Stimulated activated CD4-positive, alpha-beta T cell treated with anti-CD3 and anti-CD28 coated beads, Interleukin-1b, Interleukin-23, amount 100 ng/mL, for 48 hours (primary cell): ENCODE data around the gene ABCC6.
"Not testable (repeated sequence)": the region's sequence is repeated elsewhere in the genome, so short reads cannot be mapped to it uniquely, and the experiment has no call there.

Experiments used
- DNase-seq: peaks from one replicate; pipeline ENCODE4 v3.0.0-alpha.2; 2020

The ABCC6 gene

DNA sequence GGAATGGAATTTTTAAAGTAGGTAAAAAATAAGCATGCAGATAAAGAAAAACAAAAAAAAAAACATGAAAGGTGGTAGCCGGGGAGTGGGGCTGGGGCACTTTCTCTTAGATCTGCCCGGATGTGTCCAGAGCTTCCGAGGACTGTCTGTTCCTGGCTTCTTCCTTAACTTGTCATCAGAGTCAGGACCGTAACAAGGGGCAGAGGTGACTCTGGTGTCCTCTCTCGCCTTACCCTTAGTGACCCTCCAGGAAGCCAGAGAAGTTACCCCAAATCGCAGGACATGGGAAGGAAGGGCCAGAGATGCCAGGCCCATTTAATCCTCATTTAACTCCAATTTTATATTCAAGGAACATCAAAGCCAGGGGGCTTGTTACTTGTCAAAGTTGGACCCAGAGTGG is 115.5 kb downstream of the ABCC6 start:
- DNase-seq: no peak

DNA sequence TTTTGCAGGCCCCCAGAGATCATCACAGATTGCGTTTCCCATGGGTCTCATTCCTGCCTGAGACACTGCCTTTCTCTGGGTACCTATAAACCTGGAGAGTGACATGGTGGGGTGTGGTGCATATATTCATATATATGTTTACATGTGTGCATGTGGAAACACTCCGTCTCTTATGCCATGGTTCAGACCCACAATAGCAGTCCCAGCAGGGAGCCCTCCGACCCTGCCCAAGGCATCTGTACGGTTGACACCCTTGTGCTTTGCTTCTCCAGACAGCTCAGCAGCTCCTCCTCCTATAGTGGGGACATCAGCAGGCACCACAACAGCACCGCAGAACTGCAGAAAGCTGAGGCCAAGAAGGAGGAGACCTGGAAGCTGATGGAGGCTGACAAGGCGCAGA is 116.8 kb downstream of the ABCC6 start:
- DNase-seq: no peak

DNA sequence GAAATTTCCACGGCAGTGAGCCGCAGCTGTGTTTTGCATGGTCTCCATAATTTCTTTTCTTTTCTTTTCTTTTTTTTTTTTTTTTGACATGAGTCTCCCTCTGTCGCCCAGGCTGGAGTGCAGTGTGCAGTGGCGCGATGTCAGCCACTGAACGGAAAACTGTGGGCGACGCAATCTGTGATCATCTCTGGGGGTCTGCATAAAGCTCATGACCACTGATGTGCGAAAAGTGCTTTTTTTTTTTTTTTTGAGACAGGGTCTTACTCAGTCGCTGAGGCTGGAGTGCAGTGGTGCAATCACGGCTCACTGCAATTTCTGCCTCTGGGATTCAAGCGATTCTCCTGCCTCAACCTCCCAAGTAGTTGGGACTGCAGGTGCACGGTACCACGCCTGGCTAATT is 117.6 kb downstream of the ABCC6 start:
- no peak for DNase-seq

DNA sequence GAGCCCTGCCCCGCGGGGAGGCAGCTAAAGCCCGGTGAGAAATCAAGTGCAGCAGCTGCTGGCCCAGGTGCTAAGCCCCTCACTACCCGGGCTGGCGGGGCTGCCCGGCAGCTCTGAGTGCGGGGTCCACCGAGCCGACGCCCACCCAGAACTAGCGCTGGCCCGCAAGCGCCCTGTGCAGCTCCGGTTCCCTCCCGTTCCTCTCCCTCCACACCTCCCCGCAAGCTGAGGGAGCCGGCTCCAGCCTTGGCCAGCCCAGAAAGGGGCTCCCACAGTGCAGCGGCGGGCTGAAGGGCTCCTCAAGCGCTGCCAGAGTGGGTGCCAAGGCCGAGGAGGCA is 118.5 kb downstream of the ABCC6 start:
- DNase-seq: not testable (repeated sequence)

DNA sequence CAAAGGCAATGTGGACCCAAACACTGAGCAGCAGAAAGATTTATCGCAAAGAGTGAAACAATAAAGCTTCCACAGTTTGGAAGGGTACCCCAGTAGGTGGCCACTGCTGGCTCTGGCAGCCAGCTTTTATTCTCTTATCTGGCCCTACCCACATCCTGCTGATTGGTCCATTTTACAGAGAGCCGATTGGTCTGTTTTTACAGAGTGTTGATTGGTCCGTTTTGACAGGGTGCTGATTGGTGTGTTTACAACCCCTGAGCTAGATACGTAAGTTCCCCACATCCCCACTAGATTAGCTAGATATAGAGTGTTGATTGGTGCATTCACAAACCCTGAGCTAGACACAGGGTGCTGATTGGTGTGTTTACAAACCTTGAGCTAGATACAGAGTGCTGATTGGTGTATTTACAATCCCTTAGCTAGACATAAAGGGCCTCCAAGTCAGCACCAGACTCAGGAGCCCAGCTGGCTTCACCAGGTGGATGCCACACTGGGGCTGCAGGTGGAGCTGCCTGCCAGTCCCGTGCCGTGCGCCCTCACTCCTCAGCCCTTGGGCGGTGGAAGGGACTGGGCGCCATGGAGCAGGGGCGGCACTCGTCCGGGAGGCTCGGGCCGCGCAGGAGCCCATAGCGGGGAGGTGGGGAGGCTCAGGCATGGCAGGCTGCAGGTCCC is 119.0 kb downstream of the ABCC6 start:
- DNase-seq: not testable (repeated sequence)

DNA sequence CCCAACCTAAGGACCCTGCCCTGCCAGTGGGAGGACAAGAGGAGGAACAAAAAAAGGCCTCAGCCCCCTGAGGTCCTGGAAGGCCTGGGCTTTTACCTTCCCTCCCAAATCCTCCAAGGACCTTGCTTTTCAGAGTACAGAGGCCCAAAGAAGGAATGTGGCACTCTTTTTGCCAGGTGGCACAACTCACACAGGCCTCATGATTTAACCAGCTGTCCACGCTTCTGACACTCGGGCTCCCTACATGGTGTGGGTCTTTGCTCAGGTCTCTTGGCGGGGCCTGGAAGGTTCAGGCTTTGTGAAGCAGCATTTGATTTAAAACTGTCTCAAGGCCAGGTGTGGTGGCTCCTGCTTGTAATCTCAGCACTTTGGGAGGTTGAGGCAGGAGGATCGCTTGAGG is 120.6 kb downstream of the ABCC6 start:
- DNase-seq: no peak

DNA sequence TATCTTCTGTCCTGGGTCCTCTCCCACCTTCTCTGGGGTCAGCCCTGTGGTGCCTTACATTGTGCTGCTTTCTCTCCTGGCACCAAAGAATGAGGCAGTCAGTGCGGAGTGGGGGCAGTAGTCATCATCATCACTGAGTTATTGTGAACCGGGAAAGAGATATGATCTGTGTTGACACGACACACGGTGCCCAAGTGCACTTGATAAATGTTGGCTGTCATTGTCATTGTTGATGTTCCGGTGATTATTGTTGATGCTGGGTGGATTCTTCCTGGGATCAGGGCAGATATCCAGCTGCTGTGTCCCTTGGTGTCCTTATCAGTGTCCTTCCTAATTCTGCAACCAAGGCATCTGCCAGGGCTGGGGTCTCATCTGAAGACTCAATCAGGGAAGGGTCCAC is 121.7 kb downstream of the ABCC6 start:
- DNase-seq: no peak

DNA sequence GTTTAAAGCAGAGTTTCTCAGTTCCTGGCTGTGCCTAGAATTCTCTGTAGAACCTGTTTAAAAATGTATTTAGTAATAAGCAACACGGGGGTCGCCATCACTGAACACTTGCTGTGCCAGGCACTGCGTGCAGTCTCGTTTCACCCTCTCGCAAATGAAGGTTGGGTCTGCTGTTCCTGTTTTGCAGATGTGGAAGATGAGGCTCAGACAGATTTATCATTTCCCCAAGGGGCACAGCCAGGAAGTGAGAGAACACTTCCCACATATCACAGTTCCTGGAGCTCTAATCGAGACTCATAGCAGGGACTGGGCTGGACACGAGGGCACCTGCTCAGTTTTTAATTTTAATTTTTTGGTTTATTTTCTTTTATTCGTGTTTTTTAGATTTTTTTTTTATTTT is 122.7 kb downstream of the ABCC6 start:
- no peak for DNase-seq

DNA sequence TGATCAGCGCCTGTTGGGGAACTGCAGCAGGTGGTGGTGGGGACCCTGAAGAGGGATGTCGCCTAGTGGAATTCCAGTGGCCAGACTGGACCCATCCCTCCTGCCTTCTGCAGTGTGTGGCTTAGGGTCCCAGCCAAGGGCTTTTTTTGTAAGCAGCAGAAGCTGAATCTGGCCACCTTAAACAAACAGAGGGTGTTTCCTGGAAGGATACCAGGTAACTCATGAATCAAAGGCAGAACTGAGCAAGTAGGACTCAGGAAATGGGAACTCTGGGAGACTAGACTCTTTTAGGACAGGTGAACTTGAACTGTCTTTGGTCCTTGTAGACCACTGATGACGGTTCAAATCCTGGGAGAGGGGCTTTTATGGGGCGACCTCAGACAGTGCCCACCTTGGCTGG is 124.0 kb downstream of the ABCC6 start:
- no peak for DNase-seq
